GM10847 (cell line): Measurements from ENCODE around the gene UBQLN3.

Experiments used
- POLR2A ChIP-seq: IDR thresholded peaks from 2 replicates; pipeline ENCODE4 v1.6.1; 2011; ENCODE audit not compliant: insufficient read length; ENCODE audit errors: extremely low read depth

Gene UBQLN3

DNA sequence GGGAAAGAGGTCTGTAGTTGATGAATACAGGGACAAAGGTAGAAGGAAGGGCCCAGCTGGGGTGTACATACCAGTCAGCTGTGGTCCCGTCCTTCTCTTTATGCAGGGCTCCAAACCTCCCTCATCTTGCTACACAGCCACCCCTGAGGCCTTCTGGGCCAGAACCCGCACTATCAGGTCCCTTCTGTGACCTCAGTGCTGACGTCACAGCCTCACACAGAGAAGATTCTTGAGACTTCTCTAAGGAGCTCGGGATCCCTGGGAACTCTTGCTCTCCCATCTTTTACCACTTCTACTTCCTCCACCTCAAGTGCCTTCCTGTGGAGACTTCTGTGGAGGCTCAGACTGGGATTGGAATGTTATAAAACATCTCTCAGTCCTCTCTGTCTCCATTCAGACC, at the start of gene UBQLN3:
Gene UBQLN3, minus strand, starts transcription at position 155 of the 400 bp plus-strand sequence. CDS start 399 bp downstream, outside the sequence.
- TF ChIP-seq POLR2A, result no peak

DNA sequence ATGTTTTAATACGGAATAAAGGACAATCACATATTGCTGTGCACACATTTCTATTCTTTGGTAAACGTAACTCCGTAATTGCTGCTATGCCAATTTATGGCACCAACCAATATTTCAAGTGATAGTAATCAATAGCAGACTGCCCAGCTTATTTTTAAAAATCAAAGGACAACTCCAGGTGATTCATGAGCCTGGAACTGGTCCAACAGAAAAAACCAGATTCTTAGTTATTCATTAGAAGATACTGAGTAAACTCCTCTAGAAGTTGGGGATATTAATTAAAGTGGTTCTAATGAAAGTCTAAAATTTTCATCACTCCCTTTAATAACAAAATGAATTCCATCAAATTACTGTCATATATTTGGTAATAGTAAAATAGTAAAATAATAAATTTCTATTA, 48.0 kb upstream of the UBQLN3 start:
- no peak for TF ChIP-seq POLR2A

- TF ChIP-seq POLR2A, result no peak
Measured at GRCh38 chr11:5556596-5557188, 46.9 kb upstream of the UBQLN3 start.

DNA sequence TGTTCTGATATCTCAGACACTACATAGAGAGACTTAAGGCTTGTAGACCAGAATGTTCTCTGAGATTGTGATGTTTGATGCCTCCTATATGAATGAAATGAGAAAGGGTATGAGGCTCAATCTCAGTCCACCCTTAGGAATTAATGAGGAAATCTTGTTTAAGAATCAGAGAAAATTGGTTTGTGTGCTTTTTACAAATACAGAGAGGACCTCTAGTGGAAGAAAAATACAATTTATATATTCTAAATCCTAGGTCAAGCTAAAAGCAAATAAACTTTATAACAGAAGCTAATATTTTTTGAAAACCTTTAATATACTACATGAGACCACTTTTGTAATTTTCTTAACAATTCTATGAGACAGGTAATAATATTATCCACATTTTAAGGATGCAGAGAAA, 43.6 kb upstream of the UBQLN3 start:
- no peak for TF ChIP-seq POLR2A

DNA sequence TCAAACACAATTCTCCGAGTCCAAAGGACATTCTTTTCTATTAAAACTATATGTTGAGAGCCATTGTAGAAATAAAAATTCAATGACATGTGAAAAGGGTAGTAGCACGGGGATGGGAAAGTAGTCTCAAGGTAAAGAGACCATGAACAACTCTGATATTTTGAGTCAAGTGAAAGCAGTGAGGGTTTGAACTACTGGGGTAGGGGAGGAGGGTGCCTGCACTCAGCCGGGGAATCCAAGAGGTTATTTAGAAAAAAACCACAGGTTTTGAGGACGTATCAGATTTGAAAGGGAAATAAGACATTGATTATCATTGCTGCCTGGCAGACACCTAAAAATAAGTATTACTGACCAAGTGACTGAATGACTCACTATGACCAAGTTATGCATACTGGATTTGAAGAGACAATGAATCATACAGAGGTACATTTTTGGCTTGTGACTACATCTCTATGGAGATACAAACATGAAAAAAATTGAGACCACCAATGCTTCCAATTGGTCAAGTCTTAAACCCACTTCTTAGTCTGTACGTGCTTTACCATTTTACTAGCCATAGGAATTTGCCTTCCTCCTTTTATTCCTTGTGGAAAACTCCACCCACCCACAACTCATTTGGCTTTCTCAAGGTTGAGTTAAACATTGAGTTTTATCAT, 40.8 kb upstream of the UBQLN3 start:
- TF ChIP-seq POLR2A, result no peak

- TF ChIP-seq POLR2A, result no peak
Measured at GRCh38 chr11:5548440-5548839, 38.7 kb upstream of the UBQLN3 start, which contains the start of gene OR52H1. TSS of gene OR52H1 (minus strand) at chr11:5548540. CDS start at chr11:5545505, 3,035 bp downstream.

GRCh38 chr11:5547982-5548381, 38.2 kb upstream of the UBQLN3 start:
- TF ChIP-seq POLR2A, result no peak

GRCh38 chr11:5546457-5546856, 36.7 kb upstream of the UBQLN3 start:
- no peak for TF ChIP-seq POLR2A

GRCh38 chr11:5541427-5541826, 31.7 kb upstream of the UBQLN3 start:
- TF ChIP-seq POLR2A, result no peak

GRCh38 chr11:5536482-5536881, 26.7 kb upstream of the UBQLN3 start:
- no peak for TF ChIP-seq POLR2A

GRCh38 chr11:5534046-5534445, 24.3 kb upstream of the UBQLN3 start:
- TF ChIP-seq POLR2A, result no peak

DNA sequence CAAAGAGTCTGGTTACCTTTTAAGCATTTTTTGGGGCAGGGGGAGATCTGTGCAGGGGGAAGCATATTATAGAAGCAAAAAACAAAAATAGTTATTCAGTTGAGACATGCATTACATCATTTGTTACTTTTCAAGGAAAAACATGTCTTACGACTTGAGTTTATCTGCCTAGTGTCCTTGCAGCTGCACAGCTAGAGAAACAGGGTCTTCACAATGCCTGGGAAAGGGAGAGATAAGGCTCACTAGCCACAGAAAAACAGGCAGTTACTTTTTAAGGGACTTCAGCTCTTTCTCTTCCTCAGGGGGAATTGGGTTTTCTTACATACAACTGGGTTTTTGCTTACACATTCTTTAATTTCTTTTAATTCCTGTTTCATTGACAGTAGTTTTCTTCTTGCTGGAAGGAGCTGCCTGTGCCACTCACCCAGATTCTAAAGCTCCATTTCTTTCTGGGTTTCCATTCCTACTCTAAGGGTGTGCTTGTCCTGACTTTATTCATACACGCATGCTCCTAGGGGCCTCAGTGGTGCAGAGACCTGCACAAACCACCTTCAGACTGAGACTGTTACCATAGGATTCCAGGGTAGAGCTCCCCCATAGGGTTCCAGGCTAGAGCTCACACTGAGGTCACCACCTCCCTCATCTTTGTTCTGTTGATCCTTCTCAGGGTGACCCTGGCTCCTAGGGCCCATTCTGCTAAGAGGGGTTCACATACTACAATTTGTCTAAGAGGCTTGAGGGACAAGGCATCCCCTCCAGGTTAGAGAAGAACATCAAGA, 21.5 kb upstream of the UBQLN3 start:
- no peak for TF ChIP-seq POLR2A

DNA sequence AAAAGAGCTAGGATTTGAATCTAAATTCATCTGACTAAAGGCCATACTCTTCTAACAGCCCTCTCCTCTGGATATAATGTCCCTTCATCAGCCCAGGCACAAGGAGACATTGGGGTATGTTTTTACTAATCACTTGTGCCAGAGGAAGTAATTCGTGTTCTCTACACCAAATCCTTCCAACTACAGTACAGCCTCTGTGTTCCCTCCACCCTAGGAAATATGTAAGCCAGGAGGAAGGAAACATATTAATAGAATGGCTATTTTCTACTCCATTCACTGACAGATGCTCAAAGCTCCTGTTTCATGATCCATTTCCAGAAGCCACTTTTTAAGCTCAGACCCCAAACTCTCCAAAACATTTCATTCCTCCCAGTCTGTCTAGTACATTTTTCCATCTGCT, 18.7 kb upstream of the UBQLN3 start:
- no peak for TF ChIP-seq POLR2A

DNA sequence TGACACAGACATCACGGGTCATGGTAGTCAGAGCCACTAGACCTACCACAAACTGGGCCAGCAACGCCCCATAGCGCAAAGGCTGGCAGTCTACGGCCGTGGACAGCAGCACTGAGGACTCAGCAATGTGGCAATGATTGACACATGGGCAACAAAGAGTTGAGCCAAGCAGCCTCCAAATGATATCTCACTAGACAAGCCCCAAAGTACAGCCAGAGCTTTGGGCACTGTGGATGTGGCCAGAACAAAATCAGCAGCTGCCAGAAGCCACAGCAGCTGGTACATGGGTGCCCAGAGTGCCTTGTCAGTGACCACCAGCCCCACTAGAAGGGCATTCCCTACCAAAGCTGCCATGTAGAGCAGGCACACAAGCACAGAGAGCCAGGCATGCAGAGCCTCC, 18.0 kb upstream of the UBQLN3 start:
- no peak for TF ChIP-seq POLR2A

- no peak for TF ChIP-seq POLR2A
Measured at GRCh38 chr11:5524756-5525155, 15.0 kb upstream of the UBQLN3 start.

DNA sequence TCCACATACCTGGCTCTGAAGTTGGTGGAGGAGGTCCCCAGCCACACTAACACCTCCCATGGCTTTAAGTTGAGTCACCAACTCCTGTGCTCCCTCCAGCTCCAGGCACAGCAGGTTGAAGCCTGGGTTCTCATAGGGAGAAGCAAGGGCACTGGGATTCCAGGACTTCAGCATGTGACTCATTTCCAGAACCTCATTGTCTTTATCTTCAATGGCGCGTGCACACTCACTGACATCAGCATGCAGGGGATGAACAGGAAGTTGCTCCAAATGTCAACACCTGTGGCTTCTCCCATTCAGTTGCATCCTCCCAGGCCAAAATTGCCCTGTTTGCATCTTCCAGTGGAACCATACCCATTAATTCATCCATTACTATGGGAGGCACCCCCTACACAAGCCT, 12.6 kb upstream of the UBQLN3 start:
- no peak for TF ChIP-seq POLR2A
